Mammary epithelial cell (primary cell): ENCODE data around the gene TEKT5.

Experiments
- EZH2 ChIP-seq: IDR thresholded peaks from 2 replicates; pipeline ENCODE4 v1.6.1; 2012; ENCODE audit warnings: low read length, inconsistent platforms, borderline replicate concordance
- TF ChIP-seq, protein P1 (sequence below), 2 donors: IDR thresholded peaks in 1 of 2; conservative IDR thresholded peaks in 1 of 2; 2 replicates each; pipeline ENCODE4 v1.5.1; 2011 to 2012; ENCODE audit warnings: inconsistent platforms in 2 of 2, low read length in 2 of 2, mild to moderate bottlenecking in 2 of 2, control low read depth in 1 of 2, low read depth in 1 of 2; ENCODE audit not compliant: insufficient read depth in 1 of 2; ENCODE audit errors: extremely low read depth in 1 of 2

DNA sequence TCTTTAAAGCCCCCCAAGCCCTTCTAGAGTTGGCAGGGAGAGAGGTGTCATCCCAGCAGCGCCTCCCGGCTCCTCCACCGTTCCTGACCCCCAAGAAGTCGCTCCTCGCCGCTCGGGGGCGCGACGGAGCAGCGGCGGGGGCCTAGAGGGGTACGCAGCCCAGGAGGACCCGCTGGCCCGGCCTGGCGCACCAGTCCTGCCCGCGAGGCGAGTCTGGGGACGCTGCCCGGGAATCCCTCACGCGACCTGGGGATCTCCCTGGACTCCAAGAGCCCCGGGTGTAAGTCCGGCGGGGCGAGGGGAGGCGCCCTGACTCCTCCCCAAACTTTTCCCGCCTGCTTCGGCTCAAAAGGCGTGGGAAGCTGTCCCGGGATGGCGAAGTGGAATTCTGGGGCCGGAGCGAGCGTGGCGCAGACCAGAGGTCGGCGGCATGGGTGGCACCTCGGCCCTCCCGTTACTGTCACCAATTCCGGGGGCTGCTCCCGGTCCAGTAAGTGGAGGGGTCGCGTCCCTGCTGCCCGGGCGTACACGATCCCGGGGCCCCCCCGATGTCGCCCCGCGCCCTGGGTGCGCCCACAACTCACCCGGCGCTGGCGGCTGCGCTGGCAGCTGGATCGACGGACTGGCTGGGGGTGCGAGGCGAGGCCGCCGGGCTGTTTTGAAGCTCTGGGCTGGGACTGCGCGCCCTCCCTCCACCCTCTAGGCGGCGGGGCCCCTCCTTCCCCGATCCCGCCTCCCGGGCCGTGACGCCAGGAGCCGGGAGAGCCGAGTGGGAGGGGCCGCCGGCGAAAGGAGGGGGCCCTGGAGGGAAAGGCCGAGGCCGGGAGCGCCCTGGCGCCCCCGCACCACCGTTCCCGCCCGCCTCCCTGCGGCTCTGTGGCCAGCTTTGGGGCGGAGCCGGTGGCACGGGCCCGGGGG is 114.5 kb downstream of the TEKT5 start, which contains the start of gene EMP2:
- no peak for TF ChIP-seq EZH2
- TF ChIP-seq, protein P1, sequence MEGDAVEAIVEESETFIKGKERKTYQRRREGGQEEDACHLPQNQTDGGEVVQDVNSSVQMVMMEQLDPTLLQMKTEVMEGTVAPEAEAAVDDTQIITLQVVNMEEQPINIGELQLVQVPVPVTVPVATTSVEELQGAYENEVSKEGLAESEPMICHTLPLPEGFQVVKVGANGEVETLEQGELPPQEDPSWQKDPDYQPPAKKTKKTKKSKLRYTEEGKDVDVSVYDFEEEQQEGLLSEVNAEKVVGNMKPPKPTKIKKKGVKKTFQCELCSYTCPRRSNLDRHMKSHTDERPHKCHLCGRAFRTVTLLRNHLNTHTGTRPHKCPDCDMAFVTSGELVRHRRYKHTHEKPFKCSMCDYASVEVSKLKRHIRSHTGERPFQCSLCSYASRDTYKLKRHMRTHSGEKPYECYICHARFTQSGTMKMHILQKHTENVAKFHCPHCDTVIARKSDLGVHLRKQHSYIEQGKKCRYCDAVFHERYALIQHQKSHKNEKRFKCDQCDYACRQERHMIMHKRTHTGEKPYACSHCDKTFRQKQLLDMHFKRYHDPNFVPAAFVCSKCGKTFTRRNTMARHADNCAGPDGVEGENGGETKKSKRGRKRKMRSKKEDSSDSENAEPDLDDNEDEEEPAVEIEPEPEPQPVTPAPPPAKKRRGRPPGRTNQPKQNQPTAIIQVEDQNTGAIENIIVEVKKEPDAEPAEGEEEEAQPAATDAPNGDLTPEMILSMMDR (conservative IDR thresholded peaks at IDR 0.05 in 1 of 2, IDR thresholded peaks at IDR 0.05 in 1 of 2; ENCODE audit: extremely low read depth in 1 of 2, insufficient read depth in 1 of 2, low read depth in 1 of 2, low read length in 2 of 2), result peak; percentile 43 to 79
